Measurements from ENCODE around the gene CD300H. TPM values are rescaled to one million over a fixed set of nuclear protein-coding genes. Genes with fewer than 3 reads are reported as not detected.

Gene CD300H
- total RNA-seq, 1 donor from 2014 or later, result not detected

GRCh38 chr17:74591503-74591902, 24.2 kb upstream of the CD300H start:
- DNase-seq (ENCODE audit: low spot score), result no peak
- no peaks in the 10 kb centered on the region for H3K36me3 Mint-ChIP-seq (ENCODE audit: low read depth, unreplicated experiment)
- TF ChIP-seq CTCF (IDR thresholded peaks at IDR 0.05; ENCODE audit: unreplicated experiment), result no peak
- H3K27ac Mint-ChIP-seq (ENCODE audit: unreplicated experiment), result no peak overlapping the region
- H3K4me1 Mint-ChIP-seq (ENCODE audit: unreplicated experiment), result no peaks in the 10 kb centered on the region
- no peaks in the 10 kb centered on the region for H3K27me3 Mint-ChIP-seq (ENCODE audit: unreplicated experiment)
- no peak overlapping the region for H3K4me3 Mint-ChIP-seq (ENCODE audit: unreplicated experiment)
- no peaks in the 10 kb centered on the region for H3K9me3 Mint-ChIP-seq (ENCODE audit: unreplicated experiment)

- H3K9me3 Mint-ChIP-seq (ENCODE audit: unreplicated experiment), result no peaks in the 10 kb centered on the region
- no peak overlapping the region for H3K4me3 Mint-ChIP-seq (ENCODE audit: unreplicated experiment)
- no peaks in the 10 kb centered on the region for H3K36me3 Mint-ChIP-seq (ENCODE audit: low read depth, unreplicated experiment)
- no peak for DNase-seq (ENCODE audit: low spot score)
- H3K4me1 Mint-ChIP-seq (ENCODE audit: unreplicated experiment), result no peaks in the 10 kb centered on the region
- TF ChIP-seq CTCF (IDR thresholded peaks at IDR 0.05; ENCODE audit: unreplicated experiment), result no peak
- no peak overlapping the region for H3K27ac Mint-ChIP-seq (ENCODE audit: unreplicated experiment)
- H3K27me3 Mint-ChIP-seq (ENCODE audit: unreplicated experiment), result no peaks in the 10 kb centered on the region
Measured at GRCh38 chr17:74585711-74586110, 18.4 kb upstream of the CD300H start.

- no peak for DNase-seq (ENCODE audit: low spot score)
- H3K27ac Mint-ChIP-seq (ENCODE audit: unreplicated experiment), result no peak overlapping the region
- no peak overlapping the region for H3K4me3 Mint-ChIP-seq (ENCODE audit: unreplicated experiment)
- H3K27me3 Mint-ChIP-seq (ENCODE audit: unreplicated experiment), result peaks cover 4% of the 10 kb centered on the region
- H3K9me3 Mint-ChIP-seq (ENCODE audit: unreplicated experiment), result no peaks in the 10 kb centered on the region
- no peaks in the 10 kb centered on the region for H3K36me3 Mint-ChIP-seq (ENCODE audit: low read depth, unreplicated experiment)
- no peak for TF ChIP-seq CTCF (IDR thresholded peaks at IDR 0.05; ENCODE audit: unreplicated experiment)
- peaks cover 5% of the 10 kb centered on the region for H3K4me1 Mint-ChIP-seq (ENCODE audit: unreplicated experiment)
Measured at GRCh38 chr17:74584292-74585060, 17.2 kb upstream of the CD300H start.

- no peaks in the 10 kb centered on the region for H3K9me3 Mint-ChIP-seq (ENCODE audit: unreplicated experiment)
- no peaks in the 10 kb centered on the region for H3K36me3 Mint-ChIP-seq (ENCODE audit: low read depth, unreplicated experiment)
- H3K27me3 Mint-ChIP-seq (ENCODE audit: unreplicated experiment), result peaks cover 4% of the 10 kb centered on the region
- H3K27ac Mint-ChIP-seq (ENCODE audit: unreplicated experiment), result no peak overlapping the region
- DNase-seq (ENCODE audit: low spot score), result no peak
- peaks cover 9% of the 10 kb centered on the region for H3K4me1 Mint-ChIP-seq (ENCODE audit: unreplicated experiment)
- TF ChIP-seq CTCF (IDR thresholded peaks at IDR 0.05; ENCODE audit: unreplicated experiment), result no peak
- H3K4me3 Mint-ChIP-seq (ENCODE audit: unreplicated experiment), result no peak overlapping the region
Measured at GRCh38 chr17:74582633-74583032, 15.3 kb upstream of the CD300H start.

GRCh38 chr17:74579900-74580299, 12.6 kb upstream of the CD300H start:
- H3K27me3 Mint-ChIP-seq (ENCODE audit: unreplicated experiment), result peaks cover 4% of the 10 kb centered on the region
- no peak for TF ChIP-seq CTCF (IDR thresholded peaks at IDR 0.05; ENCODE audit: unreplicated experiment)
- no peaks in the 10 kb centered on the region for H3K36me3 Mint-ChIP-seq (ENCODE audit: low read depth, unreplicated experiment)
- no peak overlapping the region for H3K27ac Mint-ChIP-seq (ENCODE audit: unreplicated experiment)
- H3K4me1 Mint-ChIP-seq (ENCODE audit: unreplicated experiment), result peaks cover 9% of the 10 kb centered on the region
- H3K9me3 Mint-ChIP-seq (ENCODE audit: unreplicated experiment), result no peaks in the 10 kb centered on the region
- no peak for DNase-seq (ENCODE audit: low spot score)
- H3K4me3 Mint-ChIP-seq (ENCODE audit: unreplicated experiment), result no peak overlapping the region

Measured in endothelial cell (in vitro differentiated cells).